HG03025 (cell line): ENCODE measurements around the gene UBTD1.

Source experiments
- ATAC-seq: cut with Tn5 transposase; IDR thresholded peaks from one replicate; pipeline ENCODE4 v1.9.1; 2021; ENCODE audit warnings: mild to moderate bottlenecking, moderate library complexity; ENCODE audit not compliant: unreplicated experiment, low FRiP score

UBTD1 gene

GRCh38 chr10:97578171-97578844 lies 79.6 kb downstream of the UBTD1 start:
- no peak for ATAC-seq

GRCh38 chr10:97580421-97581367 lies 82.0 kb downstream of the UBTD1 start:
- ATAC-seq, result no peak

GRCh38 chr10:97582169-97582568 lies 83.4 kb downstream of the UBTD1 start:
- no peak for ATAC-seq

GRCh38 chr10:97583476-97583875 lies 84.8 kb downstream of the UBTD1 start:
- no peak for ATAC-seq

- ATAC-seq, result no peak
Measured at GRCh38 chr10:97584060-97584797, 85.5 kb downstream of the UBTD1 start, which contains the start of gene HOGA1. Gene HOGA1 (plus strand): TSS chr10:97584389. CDS start chr10:97584704, 315 bp downstream.

- ATAC-seq, result no peak
Measured at GRCh38 chr10:97584798-97585438, 86.2 kb downstream of the UBTD1 start.

- no peak for ATAC-seq
Measured at GRCh38 chr10:97585439-97585811, 86.7 kb downstream of the UBTD1 start.

- no peak for ATAC-seq
Measured at GRCh38 chr10:97587183-97587582, 88.5 kb downstream of the UBTD1 start.

GRCh38 chr10:97589479-97589878 lies 90.8 kb downstream of the UBTD1 start, which contains the start of gene C10orf62:
Gene C10orf62 (plus strand): TSS chr10:97589721. CDS start chr10:97589898, 177 bp downstream.
- no peak for ATAC-seq

GRCh38 chr10:97590082-97590747 lies 91.5 kb downstream of the UBTD1 start:
- no peak for ATAC-seq

GRCh38 chr10:97590748-97591495 lies 92.2 kb downstream of the UBTD1 start:
- no peak for ATAC-seq

GRCh38 chr10:97593421-97593820 lies 94.7 kb downstream of the UBTD1 start:
- ATAC-seq, result no peak

- ATAC-seq, result no peak
Measured at GRCh38 chr10:97596101-97597082, 97.7 kb downstream of the UBTD1 start.

GRCh38 chr10:97597778-97598177 lies 99.1 kb downstream of the UBTD1 start:
- ATAC-seq, result no peak

GRCh38 chr10:97598407-97599271 lies 99.9 kb downstream of the UBTD1 start:
- no peak for ATAC-seq

- ATAC-seq, result no peak
Measured at GRCh38 chr10:97599272-97599619, 100.5 kb downstream of the UBTD1 start.

GRCh38 chr10:97600616-97601015 lies 101.9 kb downstream of the UBTD1 start:
- ATAC-seq, result no peak
